GM19463 (cell line): ENCODE measurements around the gene TAF1C.
A peak's percentile ranks its signal among the peaks of the same experiment; 100 is the strongest.
"Not testable (repeated sequence)": the region's sequence is repeated elsewhere in the genome, so short reads cannot be mapped to it uniquely, and the experiment has no call there.

Source experiments
- ATAC-seq: cut with Tn5 transposase; IDR thresholded peaks from one replicate; pipeline ENCODE4 v1.9.1; 2021; ENCODE audit warnings: mild to moderate bottlenecking, moderate library complexity; ENCODE audit not compliant: unreplicated experiment

TAF1C gene

GRCh38 chr16:84186685-84187437, at the start of gene TAF1C:
TSS of gene TAF1C (minus strand) at chr16:84187057. CDS start at chr16:84184988, 2,069 bp downstream.
- peak; percentile 99 for ATAC-seq

- ATAC-seq, result no peak
Measured at GRCh38 chr16:84234321-84235241, 47.7 kb upstream of the TAF1C start.

- no peak for ATAC-seq
Measured at GRCh38 chr16:84233748-84234147, 46.9 kb upstream of the TAF1C start.

DNA sequence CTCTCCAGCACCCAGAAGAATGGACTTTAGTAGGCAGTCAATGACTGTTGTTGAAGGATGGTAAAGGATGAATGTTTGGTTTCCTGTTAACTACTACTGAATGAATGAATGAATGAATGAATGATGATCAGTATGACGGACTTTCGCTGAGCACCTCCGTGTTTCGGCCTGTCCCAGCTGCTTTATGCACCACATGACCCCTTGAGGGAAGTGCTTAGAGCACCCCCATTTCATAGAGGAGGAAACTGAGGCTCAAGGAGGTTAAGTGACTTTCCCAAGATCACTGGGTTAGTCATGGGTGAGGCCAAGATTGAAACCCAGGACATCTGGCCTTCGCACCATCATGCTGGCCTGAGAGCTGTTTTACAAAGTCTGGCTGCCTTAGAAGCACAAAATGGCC, 46.1 kb upstream of the TAF1C start:
- no peak for ATAC-seq

DNA sequence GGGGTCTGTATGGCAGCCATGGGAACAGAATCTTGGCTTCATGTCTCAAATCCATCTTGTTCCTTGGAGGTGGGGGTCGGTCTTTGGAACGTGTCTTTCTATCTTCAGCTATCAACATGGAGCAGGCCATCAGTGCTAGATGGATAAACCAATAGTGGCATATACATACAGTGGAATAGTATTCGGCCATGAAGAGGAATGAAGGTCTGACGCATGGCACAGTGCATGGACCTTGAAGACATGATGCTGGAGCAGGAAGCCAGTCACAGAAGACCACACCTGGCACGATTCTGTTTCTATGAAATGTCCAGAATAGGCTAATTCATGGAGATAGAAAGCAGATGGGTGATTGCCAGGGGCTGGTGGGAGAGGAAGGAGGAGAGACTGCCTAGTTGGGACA, 45.2 kb upstream of the TAF1C start:
- ATAC-seq, result no peak

DNA sequence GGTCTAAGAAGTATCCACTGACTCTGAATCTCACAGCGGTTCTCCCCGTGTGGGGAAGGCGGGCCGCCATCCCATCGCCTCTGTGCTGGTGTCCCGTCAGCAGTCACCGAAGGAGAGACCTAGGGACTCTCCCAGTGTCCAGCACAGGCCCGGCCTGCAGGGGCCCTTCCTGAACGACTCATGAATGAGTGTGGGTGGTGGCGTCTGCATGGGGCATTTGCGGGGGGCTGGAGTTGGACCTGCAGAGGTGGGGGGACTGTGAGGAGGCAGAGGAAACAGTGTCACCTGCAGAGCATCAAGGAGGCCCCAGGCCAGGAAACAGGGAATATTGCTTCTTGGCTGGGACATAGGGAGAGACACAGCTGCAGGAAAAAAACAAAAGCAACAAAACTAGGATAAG, 42.6 kb upstream of the TAF1C start:
- ATAC-seq, result no peak

DNA sequence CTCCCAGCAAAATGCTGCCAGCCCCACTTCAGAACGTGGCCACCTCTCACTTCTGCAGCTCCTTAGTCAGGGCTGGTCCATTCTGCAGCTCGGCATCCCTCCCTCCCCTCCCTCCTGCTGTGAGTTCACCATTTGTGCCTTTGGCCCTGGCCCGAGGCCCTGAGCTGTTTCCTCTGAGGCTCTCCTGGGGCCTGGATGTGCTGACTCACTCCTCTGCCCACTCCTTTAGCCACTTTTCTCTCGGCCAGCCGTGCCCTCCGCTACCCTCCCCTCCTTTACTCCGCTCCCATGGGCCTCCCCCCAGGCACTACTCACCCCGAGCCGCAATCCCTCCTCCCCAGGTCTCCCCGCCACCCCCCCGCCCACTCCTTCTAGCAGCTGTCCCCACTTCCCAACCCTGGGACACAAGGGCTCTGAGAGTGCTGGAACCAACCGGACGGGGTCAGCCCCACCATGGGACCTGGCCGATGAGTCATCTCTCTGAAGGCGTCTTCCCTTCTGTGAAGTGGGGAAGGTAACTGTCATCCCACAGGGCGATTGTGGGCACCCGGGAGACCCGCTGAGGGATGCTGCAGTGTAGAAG, 41.5 kb upstream of the TAF1C start:
- ATAC-seq, result no peak

DNA sequence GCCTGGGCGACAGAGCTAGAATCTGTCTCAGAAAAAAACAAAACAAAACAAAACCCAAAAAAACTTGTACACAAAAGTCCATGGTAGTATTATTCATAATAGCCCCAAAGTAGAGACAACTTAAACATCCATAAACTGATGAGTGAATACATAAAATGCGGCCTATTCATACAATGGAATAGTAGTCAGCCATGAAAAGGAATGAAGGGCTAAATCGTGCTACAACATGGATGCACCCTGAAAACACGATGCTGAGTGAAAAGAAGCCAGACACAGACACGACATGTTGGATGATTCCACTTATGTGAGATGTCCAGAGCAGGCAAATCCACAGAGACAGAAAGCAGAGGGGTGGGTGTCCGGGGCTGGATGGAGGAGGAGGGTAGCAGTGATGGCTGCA, 40.7 kb upstream of the TAF1C start:
- no peak for ATAC-seq

DNA sequence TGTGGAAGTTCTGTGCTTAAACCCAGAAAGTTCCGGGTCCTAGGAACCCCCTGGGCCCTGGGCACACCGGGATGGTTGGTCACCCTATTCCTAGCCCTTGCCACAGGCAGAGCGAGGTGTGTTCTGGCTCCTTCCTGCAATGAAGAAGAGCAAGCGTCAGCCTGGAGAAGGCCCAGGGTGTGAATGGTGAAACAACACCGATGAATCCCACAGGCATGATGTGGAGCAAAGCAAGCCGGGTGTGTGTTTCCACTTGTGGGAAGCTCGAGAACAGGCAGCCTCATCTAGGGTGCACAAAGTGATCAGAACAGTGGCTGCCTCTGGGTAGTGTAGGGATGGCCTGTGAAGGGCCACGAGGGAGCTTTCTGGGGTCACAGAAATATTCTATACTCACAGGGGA, 39.2 kb upstream of the TAF1C start:
- ATAC-seq, result no peak

GRCh38 chr16:84225571-84225970, 38.7 kb upstream of the TAF1C start:
- no peak for ATAC-seq

- no peak for ATAC-seq
Measured at GRCh38 chr16:84225126-84225525, 38.3 kb upstream of the TAF1C start.

DNA sequence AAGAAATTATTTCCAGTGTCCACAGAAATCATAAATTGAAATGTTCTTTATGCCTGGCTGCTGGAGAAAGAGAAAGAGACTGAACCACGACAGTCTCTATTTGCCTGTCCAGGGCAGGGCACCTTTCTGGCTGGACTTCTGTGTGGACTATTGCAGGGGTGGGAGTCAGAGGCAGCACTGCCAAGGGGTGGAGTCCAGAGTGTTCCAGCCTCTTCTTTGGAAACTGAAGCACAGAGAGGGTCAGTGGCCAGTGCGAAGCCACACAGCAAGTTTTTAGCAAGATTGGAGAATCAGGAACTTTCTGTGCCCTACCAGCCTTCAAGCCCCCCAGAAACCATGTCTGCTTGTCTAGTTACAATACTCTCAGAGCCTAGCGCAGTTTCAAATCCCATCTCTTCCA, 37.7 kb upstream of the TAF1C start:
- no peak for ATAC-seq

DNA sequence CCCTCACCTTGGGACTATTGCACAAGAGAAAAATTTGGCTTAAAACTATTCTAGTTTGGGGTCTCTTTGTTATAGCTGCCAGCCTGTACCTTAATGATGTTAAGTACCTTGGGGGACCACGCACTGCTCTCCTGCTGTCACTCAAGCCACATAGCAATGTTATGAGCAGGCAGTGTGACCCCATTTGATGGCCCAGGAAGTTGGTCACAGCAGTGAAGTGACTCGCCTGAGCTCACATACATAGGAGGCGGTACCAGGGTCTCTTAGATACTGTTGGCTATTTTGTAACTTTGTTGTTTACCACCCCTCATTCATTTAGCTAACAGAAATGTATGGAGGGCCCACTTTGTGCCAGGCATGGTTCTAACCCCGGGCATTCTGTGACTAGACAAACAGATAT, 36.6 kb upstream of the TAF1C start:
- ATAC-seq, result no peak

DNA sequence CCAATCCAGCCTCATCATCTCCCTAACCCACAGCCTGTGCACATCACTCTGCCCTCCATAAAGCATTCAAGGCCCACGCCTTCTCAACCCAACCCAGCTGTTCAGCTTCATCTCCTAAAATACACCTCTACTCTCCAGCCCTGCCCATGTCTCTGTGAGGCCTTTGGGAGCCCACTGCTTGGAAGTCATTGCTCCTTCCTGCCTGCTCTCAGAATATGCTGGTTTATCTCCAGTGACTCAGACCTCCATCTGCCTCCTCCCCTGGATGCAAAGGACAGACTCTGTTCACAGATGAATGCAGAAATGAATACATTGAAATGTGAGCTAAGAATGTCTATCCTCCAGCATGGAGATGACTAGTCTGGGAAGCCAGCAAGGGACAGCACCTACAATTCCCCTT, 34.0 kb upstream of the TAF1C start:
- no peak for ATAC-seq

GRCh38 chr16:84218956-84219355, 32.1 kb upstream of the TAF1C start:
- no peak for ATAC-seq

DNA sequence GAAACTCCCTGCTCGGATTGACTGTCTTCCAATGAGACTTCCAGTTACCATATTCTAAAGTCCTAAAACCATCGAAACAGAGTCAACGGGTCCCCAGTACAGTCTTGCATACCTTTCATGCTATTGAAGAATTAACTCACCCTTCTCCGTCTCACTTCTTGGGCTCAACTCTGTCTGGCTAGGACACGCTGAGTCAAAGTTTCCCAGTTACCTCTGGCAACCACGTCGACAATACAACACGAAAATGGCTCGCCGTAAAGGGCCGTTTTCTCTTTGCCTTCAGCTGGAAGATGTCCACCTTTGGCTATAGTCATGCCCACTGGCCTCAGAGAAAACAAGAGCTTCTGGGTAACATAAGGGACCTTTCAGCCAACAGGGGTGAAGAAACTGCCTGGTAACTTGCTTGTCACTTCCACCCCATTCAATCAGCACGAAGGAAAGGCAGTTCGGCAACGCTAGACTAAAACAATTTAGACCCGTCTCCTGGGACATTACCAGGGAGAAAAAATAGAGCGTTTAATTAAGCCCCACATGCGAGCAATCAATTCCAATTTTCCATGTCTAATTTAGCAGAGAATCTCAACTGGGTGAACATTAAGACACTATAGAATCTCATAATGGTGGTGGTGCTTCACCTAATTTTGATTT, 31.4 kb upstream of the TAF1C start:
- no peak for ATAC-seq

DNA sequence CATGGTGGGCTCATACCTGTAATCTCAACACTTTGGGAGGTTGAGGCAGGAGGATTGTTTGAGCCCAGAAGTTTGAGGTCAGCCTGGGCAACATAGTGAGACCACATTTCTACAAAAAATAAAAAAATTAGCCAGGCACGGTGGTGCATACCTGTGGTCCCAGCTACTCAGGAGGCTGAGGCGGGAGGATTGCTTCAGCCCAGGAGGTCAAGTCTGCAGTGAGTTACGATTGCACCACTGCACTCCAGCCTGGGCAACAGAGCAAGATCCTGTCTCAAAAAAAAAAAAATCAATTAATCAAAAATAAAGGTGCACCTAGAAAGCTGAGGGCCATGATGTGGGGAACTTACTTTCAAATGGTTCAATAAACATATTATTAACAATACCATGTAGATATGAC, 29.3 kb upstream of the TAF1C start:
- not testable (repeated sequence) for ATAC-seq

DNA sequence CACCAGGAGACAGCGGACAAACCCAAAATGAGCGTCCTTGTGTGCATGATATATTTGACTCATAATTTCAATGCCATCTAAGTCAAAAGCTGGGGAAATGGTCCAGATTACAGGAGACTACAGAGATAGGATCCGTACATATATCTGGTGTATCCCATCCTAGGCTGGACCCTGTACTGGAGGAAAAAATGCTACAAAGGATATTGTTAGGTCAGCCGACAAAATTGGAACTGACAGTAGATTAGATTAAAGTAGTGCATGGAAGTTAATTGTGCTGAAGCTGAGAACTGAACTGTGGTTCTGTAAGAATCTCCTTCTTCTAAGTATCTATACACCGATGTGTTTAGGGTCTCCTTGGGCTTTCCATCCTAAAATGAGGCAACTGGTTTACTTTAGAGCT, 28.7 kb upstream of the TAF1C start:
- ATAC-seq, result no peak

- ATAC-seq, result no peak
Measured at GRCh38 chr16:84214451-84215066, 27.7 kb upstream of the TAF1C start.

DNA sequence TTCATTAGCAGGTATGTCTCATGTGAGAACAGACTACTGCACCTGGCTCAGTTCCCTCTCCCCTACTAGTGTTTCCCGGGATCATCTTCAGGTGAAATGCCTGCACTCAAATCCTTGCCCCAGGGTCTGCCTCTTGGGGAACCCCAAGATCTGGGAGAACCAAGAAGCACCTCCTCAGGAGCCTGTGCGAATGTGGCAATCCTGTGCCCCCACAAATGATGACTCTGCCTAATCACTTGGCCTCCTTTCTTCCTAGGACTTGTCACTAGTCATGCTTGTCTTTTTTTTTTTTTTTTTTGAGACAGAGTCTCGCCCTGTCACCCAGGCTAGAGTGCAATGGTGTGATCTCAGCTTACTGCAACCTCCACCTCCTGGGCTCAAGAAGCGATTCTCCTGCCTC, 25.8 kb upstream of the TAF1C start:
- ATAC-seq, result no peak

DNA sequence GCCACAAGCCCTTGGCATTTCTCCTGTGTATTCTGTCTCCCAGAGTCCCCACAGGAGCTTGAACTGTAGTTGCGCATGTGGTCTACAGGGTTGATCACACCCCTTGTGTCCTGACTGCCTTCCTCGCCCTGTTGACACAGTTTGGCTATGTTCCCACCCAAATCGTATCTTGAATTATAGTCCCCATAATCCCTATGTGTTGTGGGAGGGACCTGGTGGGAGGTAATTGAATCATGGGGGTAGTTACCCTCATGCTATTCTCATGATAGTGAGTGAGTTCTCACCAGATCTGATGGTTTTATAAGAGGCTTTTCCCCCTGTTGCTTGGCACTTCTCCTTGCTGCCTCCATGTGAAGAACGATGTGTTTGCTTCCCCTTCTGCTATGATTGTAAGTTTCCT, 25.3 kb upstream of the TAF1C start:
- no peak for ATAC-seq
